GM12878 (cell line): Measurements from ENCODE around the gene SP6. TPM values are rescaled to one million over a fixed set of nuclear protein-coding genes. Genes with fewer than 3 reads are reported as not detected.

Source experiments
- ATAC-seq: fragments of 200-7000 bp; cut with Tn5 transposase; 3 replicates; pipeline ENCODE4 v1.9.1; 2020; ENCODE audit warnings: mild to moderate bottlenecking, moderate library complexity
- BruUV-seq: library from RNA; stranded (reverse); fragments of 400-500 nt; replicated peaks from 2 replicates; lab custom pipeline; 2021; lab: Mats Ljungman, UMichigan
- CTCF ChIA-PET: fragments of 300-600 bp; sonication (Branson Sonifier 250); formaldehyde crosslinking; extraction: SDS; loops from one replicate; lab custom pipeline; 2021; ENCODE audit warnings: inconsistent platforms; lab: Yijun Ruan, JAX
- POLR2A ChIA-PET: fragments of 350-600 bp; formaldehyde crosslinking; extraction: SDS; loops from one replicate; lab custom pipeline; 2021; ENCODE audit warnings: inconsistent platforms; lab: Charles Lee
- RAD21 ChIA-PET: fragments of 300-600 bp; sonication (Branson Sonifier 250); formaldehyde crosslinking; loops from one replicate; lab custom pipeline; 2023; ENCODE audit warnings: antibody characterized with exemption; ENCODE audit not compliant: unreplicated experiment; lab: Charles Lee
- SMC1A ChIA-PET: fragments of 300-600 bp; sonication (Branson Sonifier 250); formaldehyde crosslinking; loops from one replicate; lab custom pipeline; 2023; ENCODE audit not compliant: unreplicated experiment, uncharacterized antibody; lab: Charles Lee
- DNase-seq: peaks from one replicate; pipeline ENCODE4 v3.0.0-alpha.2; 2011; ENCODE audit warnings: low read depth, low spot score
- FAIRE-seq: peaks from 3 replicates; lab custom pipeline; 2011; peaks lifted over from hg19 to GRCh38; lab: Jason Lieb, UNC
- H2AFZ ChIP-seq: 2 replicates; pipeline ENCODE4 v1.6.0; 2011; ENCODE audit warnings: low read depth, low read length, control low read depth; ENCODE audit not compliant: control insufficient read depth
- H3K27ac ChIP-seq: 2 replicates; pipeline ENCODE4 v1.5.1; 2011; ENCODE audit warnings: control low read depth; ENCODE audit not compliant: control insufficient read depth, insufficient read depth
- H3K27me3 ChIP-seq, 2 experiments: replicated peaks in 1 of 2; 2 replicates each; pipeline versions ENCODE4 v1.6.0 to v1.6.1; 2011; ENCODE audit warnings: low read length in 1 of 2; ENCODE audit not compliant: control insufficient read depth in 2 of 2, insufficient read depth in 2 of 2
- H3K36me3 ChIP-seq, 2 experiments: 2 replicates each; pipeline ENCODE4 v1.5.1; 2011; ENCODE audit warnings: low read length in 1 of 2; ENCODE audit not compliant: control insufficient read depth in 2 of 2, insufficient read depth in 2 of 2
- H3K4me1 ChIP-seq: 2 replicates; pipeline ENCODE4 v1.6.1; 2011; ENCODE audit warnings: mild to moderate bottlenecking, low read length, moderate library complexity, mixed read lengths; ENCODE audit not compliant: control insufficient read depth, insufficient read depth
- H3K4me2 ChIP-seq: 2 replicates; pipeline ENCODE4 v1.6.0; 2011; ENCODE audit warnings: control low read depth; ENCODE audit not compliant: control insufficient read depth, insufficient read depth
- H3K4me3 ChIP-seq: fragments of 200-600 bp; sonication (generic); 2 replicates; pipeline ENCODE4 v1.5.1; 2016
- H3K79me2 ChIP-seq: 2 replicates; pipeline ENCODE4 v1.6.0; 2011; ENCODE audit warnings: low read length; ENCODE audit not compliant: control insufficient read depth, insufficient read depth
- H3K9ac ChIP-seq: 2 replicates; pipeline ENCODE4 v1.8.0; 2011; ENCODE audit warnings: low read length, control low read depth, mixed read lengths; ENCODE audit not compliant: control insufficient read depth, insufficient read depth
- H3K9me3 ChIP-seq: replicated peaks from 3 replicates; pipeline ENCODE4 v1.5.1; 2011; ENCODE audit warnings: mild to moderate bottlenecking, low read length; ENCODE audit not compliant: control insufficient read depth, insufficient read depth
- H4K20me1 ChIP-seq: 2 replicates; pipeline ENCODE4 v1.6.0; 2011; ENCODE audit not compliant: control insufficient read depth, insufficient read depth
- BACH1 ChIP-seq: fragments of 450-650 bp; IDR thresholded peaks from 2 replicates; pipeline ENCODE4 v1.6.1; 2017; ENCODE audit warnings: mild to moderate bottlenecking, borderline replicate concordance
- KLF5 ChIP-seq: fragments of 450-650 bp; IDR thresholded peaks from 2 replicates; pipeline ENCODE4 v1.6.1; 2014; ENCODE audit warnings: mild to moderate bottlenecking; ENCODE audit not compliant: partially characterized antibody
- PAX5 ChIP-seq: IDR thresholded peaks from 2 replicates; pipeline ENCODE4 v1.6.1; 2011; ENCODE audit warnings: low read depth, low read length, borderline replicate concordance
- RELA ChIP-seq: fragments of 450-650 bp; IDR thresholded peaks from 2 replicates; pipeline ENCODE4 v1.8.0; 2014; ENCODE audit warnings: borderline replicate concordance; ENCODE audit not compliant: partially characterized antibody
- RUNX3 ChIP-seq: IDR thresholded peaks from 2 replicates; pipeline ENCODE4 v1.6.1; 2012; ENCODE audit warnings: low read length, inconsistent platforms
- SREBF1 ChIP-seq: IDR thresholded peaks from 2 replicates; pipeline ENCODE4 v1.6.1; 2012; ENCODE audit warnings: mild to moderate bottlenecking, low read length
- WGBS: methylation state at CpG from one replicate; pipeline ENCODE4 v1.1.6; 2016; ENCODE audit warnings: low lambda C conversion rate; ENCODE audit not compliant: insufficient replicate concordance, insufficient coverage; ENCODE audit errors: missing lambda C conversion rate; 5-methylcytosine and 5-hydroxymethylcytosine counted together
- in situ Hi-C: fragments of 300-500 bp; cut with MboI; formaldehyde crosslinking; loops from 9 replicates; pipeline ENCODE4 v1.14.3; 2018; ENCODE audit warnings: mixed read lengths
- intact Hi-C: fragments of 100-400 bp; cut with micrococcal nuclease; formaldehyde crosslinking; loops from one replicate; pipeline ENCODE4 v1.14.2; 2022; ENCODE audit not compliant: unreplicated experiment
- polyA plus RNA-seq, 11 experiments: library from polyadenylated mRNA; depleted of rRNA in 4 of 11; unstranded in 6 of 11; stranded (reverse) in 5 of 11; fragments of >200 nt; fragmentation: Nextera tagmentation in 4 of 11; fragmentation: Illumina TruSeq in 1 of 11; extraction: Ambion mirVana in 4 of 11; extraction: Trizol in 1 of 11; gene quantifications; 1 replicate in 1 of 11; 2 replicates in 10 of 11; pipeline versions ENCODE4 v1.2.1 to v1.2.3, GENCODE V29; 2011 to 2016; ENCODE audit warnings: inconsistent platforms in 2 of 11, missing spikeins in 2 of 11, low read depth in 1 of 11
- total RNA-seq, 4 experiments: library from RNA; depleted of rRNA in 3 of 4; stranded (reverse); fragments of >200 nt in 3 of 4; fragmentation: Illumina TruSeq in 1 of 4; extraction: Trizol in 1 of 4; gene quantifications; 2 replicates each; pipeline versions ENCODE4 v1.2.1 to v1.2.3, GENCODE V29; 2013 to 2021
- TF ChIP-seq, protein P1 (sequence below): IDR thresholded peaks from 2 replicates; pipeline ENCODE4 v1.6.1; 2011; ENCODE audit warnings: low read depth, mild to moderate bottlenecking, low read length, moderate library complexity, borderline replicate concordance; ENCODE audit errors: extremely low read depth

Gene SP6
- total and polyA plus RNA-seq, 10 of the 15 experiments (the other 5 are each of a cell fraction or from before 2014, with no cell fraction given): 0.05 to 0.15 (median 0.06) TPM; not detected in 7

- Histone ChIP-seq H2AFZ (no peak overlapping the region), H3K4me1 (no peaks in the 10 kb centered on the region), H3K9me3 (no peaks in the 10 kb centered on the region), H3K4me2 (no peak overlapping the region), H3K79me2 (no peaks in the 10 kb centered on the region), H3K27ac (no peak overlapping the region), H3K9ac (no peak overlapping the region), H3K36me3 (no peaks in the 10 kb centered on the region), H3K4me3 (no peak overlapping the region), H3K27me3 (peaks cover 0 to under 1% of the 10 kb centered on the region in 2 experiments; a peak in 2 of 4 replicates), H4K20me1 (no peaks in the 10 kb centered on the region)
- POLR2A ChIA-PET: interaction anchor here (0.5 to 1.0 kb wide), 2 partner anchors 12 to 202 kb away, joined by 3 to 4 read pairs; no protein-coding TSS in a partner anchor
- CTCF ChIA-PET: interaction anchor here (0.8 to 14.9 kb wide), 4 partner anchors 11 to 87 kb away, joined by 3 to 502 read pairs (median 4); partner anchors contain the start of genes CDK5RAP3, SCRN2 and SP6
- WGBS: 49% methylated on average over 9 of the region's 9 CpGs
- FAIRE-seq (no peak), DNase-seq (no peak), ATAC-seq (no peak)
- BruUV-seq: no TSS peak
- intact Hi-C loops: no loop called here
- TF ChIP-seq RELA (no peak), PAX5 (no peak), RUNX3 (no peak), KLF5 (no peak), BACH1 (no peak), SREBF1 (no peak)
- TF ChIP-seq, protein P1, sequence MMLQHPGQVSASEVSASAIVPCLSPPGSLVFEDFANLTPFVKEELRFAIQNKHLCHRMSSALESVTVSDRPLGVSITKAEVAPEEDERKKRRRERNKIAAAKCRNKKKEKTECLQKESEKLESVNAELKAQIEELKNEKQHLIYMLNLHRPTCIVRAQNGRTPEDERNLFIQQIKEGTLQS: no peak
- in situ Hi-C loops: no loop called here
- RAD21 ChIA-PET: interaction anchor here (10.9 kb wide), 1 partner anchor 41 kb away, joined by 206 read pairs; the partner anchor contains the start of gene SCRN2
- SMC1A ChIA-PET: interaction anchor here (14.5 kb wide), 1 partner anchor 37 kb away, joined by 231 read pairs; the partner anchor contains the start of genes SCRN2 and SP6
Observed at GRCh38 chr17:47883589-47884426, 32.8 kb upstream of the SP6 start.
